Forelimb muscle (tissue), 1 donor: Measurements from ENCODE around the gene CACNA1C. TPM values are rescaled to one million over a fixed set of nuclear protein-coding genes. Genes with fewer than 3 reads are reported as not detected.

Experiments used
- DNase-seq: peaks from one replicate; pipeline ENCODE4 v3.0.0-alpha.2; 2013; ENCODE audit warnings: low read depth
- polyA plus RNA-seq: library from polyadenylated mRNA; unstranded; fragments of 120-200 nt; gene quantifications from one replicate; pipeline ENCODE4 v1.2.1, GENCODE V29; 2013; ENCODE audit not compliant: insufficient read length

CACNA1C gene
- polyA plus RNA-seq, 1 donor: 3.2 TPM

DNA sequence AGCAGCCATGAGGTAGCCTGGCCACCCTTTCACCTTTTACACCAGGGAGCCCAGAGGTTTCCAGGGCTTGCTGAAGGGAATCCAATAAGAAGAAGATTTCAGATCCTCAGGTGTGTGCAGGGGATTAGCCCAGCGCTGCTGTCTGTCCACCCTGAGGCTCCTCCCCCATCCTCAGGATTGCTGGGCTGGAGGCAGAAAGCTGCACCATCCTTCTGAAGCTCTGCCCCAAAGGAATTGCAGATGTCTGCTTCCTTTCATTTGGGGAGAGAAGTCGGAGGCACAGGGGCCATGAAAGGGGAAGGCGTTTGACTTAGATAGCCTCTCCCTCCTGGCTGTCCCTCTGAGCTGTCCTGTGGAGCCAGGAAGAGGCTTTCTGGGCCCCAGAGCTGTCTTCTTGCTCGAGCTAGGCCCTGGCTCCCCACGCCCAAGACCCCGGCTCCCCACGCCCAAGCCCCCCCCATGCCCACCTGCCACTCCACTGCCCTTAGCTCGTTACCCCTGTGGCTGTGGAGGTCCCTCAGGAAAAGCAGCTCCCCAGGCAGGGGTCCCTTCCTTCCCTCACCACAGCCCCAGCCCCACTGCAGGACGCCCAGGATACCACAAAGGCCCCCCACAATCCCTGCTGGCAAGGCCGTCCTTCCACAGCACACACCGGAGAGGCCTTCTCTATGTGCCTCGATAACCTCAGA is 359.0 kb downstream of the CACNA1C start:
- DNase-seq: no peak

DNA sequence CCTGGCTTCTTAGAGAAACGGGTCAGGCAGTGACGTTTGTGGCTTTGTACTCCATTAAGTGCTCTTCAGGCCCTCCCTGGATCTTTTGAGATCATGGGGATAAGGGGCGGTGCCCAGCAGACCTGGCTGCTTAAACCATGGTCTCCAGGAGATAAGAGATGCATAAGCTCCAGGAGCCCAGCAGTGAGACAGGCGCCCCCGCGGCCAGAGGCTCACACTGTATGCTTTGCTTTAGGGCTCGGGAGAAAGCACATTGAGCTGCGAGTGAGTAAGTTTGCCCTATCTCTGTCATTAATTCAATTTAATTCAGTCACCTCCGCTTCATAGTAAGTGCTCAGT is 359.5 kb downstream of the CACNA1C start:
- DNase-seq: no peak

DNA sequence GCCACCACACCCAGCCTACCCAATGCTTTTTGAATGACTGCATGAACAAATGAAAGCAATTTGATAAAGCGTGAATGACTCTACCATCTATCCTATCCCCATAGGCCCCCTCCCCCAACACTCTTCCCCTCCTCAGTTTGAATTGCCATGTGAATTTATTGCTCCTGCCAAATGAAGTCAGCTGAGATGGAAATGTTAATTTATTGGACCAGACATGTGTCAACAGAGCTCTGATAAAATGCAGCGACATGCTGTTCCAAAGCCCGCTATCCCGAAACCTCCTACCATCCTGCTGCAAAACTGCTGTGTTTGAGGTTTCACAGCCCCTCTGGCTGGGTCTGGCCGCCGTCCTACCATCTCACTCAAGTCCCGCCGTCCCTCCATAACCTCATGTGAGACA is 360.5 kb downstream of the CACNA1C start:
- no peak for DNase-seq

DNA sequence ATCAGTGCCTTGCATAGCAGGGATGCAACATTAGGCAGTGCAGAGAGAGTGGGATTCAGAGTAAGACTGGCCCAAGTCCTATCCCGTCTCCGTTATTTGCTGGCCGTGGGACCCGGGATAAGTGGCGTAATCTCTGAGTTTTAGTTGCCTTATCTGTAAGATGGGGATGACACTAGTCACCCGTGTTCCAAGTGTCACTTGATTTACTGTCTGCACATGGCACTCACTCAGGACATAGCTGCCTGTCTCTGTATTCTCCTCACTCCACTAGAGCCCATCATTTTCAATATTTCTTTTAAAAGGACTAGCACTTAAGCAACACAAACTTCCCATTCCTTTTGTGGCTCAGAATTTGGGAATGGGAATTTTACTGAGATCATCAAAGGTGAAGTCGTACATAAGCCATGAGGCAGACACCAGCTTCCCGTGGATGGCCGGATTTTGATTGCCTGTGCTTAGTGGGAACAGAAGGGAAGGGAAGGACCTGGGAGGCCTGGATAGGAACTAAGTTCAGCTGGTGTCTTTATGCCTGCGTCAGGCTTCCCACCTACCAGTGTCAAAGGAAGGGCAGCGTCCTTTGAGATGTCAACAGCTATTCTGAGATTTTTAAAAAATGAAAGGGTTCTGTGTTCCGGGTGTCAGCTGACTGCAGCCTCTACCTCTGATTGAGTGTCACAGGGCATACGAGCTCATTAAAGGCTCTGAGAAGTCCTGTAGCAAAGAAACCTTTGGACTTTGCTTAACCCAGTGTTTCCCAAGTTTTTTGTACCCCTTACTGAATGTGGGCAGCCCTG is 361.4 kb downstream of the CACNA1C start:
- no peak for DNase-seq

DNA sequence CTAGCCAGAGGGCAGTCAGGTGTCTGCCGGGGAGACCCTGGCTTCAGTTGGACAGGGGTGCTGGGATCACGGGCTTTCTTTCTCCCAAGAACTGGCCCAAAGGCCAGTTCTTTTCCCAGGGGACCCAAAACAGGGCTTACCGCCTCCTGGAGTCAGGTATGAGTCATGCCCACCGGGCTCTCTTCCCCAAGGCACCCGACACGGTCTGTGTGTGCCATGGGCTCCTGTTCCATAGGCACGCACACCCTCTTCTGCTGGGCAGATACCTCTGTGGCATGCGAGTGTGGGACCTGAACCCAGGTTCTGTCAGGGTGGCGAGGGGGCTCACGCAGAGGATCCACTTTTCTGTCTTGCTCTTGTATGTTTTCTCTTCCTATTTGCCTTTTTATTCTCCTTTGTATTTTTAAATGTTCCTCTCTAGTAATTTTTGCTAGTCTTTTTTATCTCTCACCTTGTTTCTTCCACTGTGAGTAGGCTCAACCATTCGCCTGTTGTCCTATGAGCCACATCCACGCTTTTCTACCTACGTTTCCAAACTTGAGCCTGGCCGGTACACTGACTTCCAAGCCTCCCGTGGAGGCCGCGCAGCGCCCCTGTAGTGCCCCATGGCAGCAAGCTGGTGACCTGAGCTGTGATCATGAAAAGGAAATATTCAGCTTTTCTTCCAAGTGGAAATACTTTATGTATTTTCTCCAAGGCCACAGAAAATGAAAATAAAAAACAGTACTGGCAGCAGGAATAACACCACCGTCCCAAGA is 362.2 kb downstream of the CACNA1C start:
- no peak for DNase-seq

DNA sequence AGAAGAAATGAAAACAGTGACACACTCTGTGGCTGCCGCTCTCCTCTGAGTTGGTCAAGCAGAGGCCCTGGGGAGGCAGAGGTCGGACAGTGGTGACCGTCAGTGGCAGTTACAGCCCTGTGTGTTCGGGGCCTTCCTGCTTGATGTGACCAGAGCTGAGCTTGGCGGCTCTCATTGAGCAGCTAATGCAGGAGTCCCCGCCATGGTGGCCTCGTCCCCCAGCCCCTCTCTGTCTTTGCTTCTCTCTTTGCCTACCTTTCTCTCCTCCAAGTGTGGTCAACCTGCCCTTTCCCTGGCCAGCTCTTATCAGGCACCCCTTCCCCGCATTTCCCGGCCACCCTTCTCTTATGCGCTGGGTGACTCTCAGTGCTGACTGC is 362.8 kb downstream of the CACNA1C start:
- DNase-seq: no peak

DNA sequence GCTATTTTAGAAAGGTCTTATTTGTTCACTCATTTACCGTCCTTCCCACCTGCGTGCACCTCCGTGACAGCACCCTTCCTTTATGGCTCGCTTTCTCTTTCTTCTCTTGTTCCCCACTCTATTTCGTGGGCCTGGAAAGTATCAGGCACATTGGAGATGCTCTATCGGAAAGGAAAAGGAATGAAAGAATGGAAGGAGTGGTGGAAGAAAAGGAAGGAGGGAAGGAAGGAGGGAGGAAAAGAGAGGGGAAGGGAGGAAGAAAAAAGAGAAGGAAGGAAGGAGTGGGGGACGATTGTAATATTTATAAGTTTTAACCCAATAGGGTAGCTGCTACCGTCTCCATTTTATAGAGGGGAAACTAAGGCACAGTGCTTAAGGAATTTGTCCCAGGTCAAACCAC is 363.4 kb downstream of the CACNA1C start:
- no peak for DNase-seq

DNA sequence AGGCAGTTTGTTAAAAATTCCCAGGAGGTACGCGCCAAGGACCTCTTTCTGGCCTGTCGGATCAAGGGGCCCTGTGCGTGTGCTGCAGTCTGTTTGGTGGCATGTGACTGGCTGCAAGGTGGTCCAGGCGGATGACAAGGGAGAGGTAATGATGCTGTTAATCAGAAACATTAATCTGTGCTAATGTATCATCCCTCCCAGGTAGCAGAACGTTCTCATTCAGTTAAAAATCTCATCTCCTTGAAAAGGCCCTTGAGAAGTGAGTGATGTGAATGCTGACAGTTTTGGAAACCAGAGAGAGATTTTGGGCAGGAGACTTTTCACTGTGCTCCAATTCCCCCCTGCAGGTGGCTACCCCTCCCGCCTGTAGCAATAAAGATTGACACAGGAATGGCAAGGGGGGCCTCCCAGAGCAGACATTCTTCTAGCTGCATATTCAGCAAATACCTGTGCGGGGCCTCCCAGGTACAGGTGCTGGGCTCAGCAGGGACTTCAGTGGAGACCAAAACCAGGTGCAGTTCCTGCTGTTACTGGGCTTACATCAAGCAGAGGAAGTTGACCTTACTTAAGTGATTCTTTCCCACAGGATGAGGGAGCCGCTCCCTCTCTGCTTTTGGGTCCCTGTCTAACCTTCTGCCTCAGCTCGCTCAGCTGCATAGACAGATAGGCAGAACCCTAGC is 364.8 kb downstream of the CACNA1C start:
- no peak for DNase-seq

DNA sequence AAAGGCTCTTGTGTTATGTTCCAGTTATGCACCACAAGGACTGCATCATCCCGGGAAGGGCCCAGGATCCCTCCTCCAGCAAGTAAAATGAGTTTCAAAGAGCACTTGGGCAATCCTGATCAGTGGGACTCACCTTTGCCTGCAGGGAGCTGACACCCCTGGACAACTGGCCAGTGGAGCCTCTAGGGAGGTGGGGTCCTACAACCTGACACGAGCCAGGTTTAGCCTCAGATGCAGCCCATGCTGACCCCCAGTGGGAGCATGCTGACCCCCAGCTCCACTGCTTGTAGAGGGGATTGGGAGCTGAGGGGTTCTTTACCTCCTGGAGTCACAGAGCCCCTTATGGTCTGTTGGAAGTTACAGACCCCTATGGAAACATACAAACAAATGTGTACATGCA is 365.8 kb downstream of the CACNA1C start:
- no peak for DNase-seq

DNA sequence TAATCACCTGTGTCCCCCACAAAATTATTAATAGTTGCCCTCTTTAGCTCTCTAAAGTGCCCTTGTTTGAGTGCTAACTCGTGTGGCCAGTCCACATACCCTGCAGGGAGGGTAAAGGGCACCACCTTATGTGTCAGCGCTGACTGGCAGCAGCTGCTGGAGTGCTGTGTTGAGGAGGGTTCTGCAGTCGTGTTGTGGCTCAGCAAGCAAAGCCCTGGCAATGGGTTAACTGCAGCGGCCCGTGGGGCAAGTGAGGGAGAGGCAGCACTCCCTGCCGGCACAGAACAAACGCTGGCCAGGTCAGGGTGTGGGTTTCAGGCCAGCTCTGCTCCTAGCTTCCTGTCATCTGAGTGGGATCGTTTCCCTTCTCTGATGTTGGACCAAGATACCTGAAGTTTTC is 369.8 kb downstream of the CACNA1C start:
- DNase-seq: no peak

DNA sequence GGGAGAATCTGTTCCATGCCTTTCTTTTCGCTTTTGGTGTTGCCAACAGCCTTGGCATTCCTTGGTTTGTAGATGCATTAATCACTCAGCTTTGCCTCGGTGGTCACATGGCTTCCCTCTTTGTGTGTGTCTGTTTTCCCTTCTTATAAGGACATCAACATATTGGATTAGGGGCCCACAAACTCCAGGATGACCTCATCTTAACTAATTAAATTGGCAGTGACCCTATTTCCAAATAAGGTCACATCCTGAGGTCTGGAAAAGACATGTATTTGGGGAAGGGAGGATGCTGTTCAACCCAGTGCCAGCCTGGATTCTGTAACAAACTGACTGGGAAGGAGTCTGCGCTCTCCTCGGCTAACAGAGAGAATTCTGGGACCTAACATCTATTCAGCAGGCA is 376.2 kb downstream of the CACNA1C start:
- no peak for DNase-seq

DNA sequence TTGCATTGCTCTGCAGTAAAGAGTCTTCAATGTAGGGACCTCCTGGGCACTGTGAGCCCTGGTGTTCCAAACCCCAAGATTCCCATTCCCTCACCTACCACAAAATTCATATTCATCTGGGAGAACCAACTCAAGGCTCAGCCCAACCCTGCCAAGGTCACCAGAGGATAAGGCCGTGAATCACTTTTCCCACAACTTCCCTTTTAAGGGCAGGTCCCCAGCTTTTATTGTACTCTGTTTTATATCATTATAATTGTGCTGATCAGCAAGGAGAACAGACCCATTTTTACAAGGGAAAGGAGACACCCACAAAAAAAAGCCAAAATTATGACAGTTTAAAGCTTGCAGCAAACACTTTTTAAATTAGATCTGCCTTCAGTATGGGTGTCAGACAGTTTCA is 379.0 kb downstream of the CACNA1C start:
- DNase-seq: no peak

DNA sequence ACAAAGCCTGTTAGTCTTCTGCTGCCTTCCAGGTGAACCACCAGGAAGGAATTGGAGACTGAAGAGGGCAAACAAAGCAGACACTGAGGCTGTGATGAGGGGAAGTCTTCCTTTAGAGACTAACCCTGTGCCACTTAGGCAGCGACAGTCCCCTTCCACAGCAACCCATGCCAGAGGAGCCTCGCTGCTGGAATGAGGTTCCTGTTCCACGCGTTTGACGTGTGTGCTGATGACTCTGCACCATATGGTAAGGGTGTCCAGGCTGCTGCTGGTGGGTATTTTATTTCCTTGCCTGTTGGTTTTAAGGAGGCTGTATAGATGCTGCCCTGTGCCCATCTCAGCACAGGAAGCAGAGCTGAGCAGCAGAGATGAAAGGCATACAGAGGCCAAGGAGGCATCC is 380.1 kb downstream of the CACNA1C start:
- DNase-seq: no peak

DNA sequence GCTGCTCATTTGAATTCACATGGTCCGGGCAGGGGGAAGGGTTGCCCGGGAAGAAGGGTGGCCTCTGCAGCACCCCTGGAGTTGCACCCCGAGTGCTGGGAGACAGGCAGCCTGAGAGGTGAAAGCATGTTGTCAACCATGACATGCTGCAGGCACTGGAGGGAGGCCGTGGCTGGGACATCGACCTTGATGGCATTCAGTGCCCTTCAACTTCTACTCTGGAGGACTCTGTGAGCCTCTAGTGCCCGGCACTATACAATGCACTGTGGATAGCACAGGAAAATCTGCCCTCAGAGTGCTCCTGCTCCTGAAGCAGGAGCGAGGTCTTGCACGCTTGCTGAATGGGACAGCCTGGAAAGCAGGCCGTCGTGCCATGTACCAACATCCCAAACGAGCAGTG is 382.7 kb downstream of the CACNA1C start:
- no peak for DNase-seq

DNA sequence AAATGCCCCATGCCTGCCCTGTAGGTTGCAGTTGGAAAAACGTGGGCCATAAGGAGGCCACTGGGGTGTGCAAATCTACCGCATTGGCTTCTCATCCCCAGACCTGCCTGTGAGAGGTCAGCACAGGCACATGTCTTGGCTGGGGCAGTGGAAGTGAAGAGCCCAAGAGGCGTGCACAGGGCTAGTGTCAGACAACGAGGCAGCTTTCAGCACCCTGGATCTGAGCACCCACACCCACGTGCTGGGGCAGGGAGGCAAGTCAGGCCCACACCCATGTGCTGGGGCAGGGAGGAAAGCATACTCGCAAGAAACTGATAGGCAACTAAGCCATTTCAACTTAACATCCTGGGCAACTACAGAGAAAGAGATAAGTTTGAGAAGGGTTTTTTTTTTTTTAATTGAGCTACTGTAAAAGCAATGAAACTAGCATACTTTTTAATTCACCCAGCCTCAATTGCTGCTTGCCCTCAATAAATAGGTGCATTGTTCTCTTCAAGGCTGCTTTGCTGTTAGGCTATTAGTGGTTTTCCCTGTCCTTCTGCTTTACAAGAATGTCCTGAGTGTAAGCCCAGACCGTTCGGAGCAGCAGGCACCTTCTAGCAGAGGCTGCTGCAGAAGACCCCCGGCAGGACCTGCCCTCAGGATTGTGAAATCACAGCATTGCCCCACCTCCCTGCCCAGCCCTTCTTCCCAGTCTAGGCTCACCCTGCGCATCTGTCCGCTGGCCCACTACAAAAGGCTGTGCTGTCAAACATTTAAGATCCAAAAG is 386.7 kb downstream of the CACNA1C start:
- DNase-seq: no peak

DNA sequence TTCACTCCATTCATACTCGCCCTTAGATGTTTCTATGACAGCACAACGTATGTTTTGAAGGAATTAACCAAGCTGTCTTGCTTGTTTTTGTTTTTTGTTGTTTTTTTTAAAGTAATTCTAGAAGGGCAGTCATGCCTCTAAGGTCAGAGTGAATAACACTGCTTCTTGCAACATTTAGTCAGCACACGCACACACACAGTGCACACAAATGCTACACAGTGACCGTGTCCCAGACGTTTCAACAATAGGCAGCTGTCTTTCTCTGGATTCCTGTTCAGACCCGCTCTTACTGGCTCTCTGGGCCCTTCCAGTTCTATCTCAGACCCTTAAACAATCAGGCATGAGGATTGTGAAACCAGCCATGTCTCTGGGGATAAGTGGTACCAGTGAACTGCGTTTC is 391.0 kb downstream of the CACNA1C start:
- no peak for DNase-seq

DNA sequence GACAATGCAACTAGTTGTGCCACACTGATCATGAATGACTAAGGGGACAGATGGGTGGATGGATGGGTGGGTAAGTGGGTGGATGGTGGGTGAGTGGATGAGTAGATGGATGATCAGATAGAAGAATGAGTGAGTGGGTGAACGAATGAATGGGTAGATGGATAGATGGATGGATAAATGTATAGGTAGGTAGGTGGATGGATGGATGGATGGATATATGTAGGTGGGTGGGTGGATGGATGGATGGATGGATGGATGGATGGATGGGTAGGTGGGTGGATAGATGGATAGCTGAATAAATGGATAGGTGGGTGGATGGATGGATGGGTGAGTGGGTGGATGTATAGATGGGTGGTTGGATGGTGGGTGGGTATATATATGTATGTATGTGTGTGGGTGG is 393.2 kb downstream of the CACNA1C start:
- no peak for DNase-seq

DNA sequence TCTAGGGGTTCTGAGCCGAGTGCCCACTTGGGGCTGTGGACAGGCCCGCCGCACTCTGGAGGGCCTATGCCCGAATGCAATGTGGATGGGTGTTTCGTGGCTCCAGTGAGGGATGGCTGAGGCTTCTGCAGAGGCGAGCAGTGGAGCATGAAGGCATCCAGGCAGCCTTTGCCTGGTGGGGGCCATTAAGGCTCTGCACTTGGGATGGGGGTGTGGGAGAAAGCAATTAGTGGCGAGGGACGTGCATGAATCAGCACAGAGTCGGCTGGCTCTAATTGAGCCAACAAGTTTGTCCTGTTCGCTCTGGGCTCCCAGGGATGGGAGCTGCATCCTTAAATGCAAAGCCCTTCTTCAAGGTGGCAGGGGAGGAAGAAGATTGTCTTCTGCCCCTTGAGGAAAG is 395.1 kb downstream of the CACNA1C start:
- DNase-seq: no peak

DNA sequence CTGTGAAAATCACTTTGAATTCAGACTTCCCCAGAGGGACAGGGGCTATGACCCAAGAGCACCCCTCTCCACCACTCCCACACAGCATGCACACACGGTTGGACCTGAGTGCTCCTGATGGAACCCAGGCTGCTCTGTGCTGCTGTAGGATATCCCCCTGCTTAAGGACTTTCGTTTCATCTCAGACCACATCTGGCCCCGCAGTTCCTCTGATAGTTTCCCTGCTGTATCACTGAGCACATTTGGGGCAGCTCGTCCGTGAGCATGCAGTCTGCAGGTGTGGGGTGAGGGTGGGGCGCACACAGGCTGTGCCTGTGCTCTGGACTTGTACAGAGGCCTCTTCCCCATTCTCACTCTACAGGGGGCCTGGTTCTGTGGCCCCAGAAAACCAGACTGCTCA is 396.8 kb downstream of the CACNA1C start:
- no peak for DNase-seq

DNA sequence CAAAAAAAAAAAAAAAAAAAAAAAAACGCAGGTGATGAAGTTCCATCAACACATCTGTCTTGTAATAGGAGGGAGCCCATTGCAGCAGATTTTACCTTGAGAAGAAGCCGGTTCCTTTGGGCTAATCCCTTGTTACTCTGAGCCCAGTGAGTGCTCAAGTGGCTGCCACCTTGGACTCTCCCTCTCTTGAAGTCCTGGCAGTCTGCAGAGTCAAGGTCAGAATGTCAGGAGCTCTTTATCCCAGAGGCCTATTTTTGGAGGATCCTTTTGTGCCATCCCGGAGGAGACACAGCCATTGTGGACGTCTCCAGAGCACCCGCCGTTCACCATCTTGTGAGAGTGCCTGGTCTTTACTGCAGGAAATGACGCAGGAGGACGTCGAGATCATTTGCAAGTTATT is 397.8 kb downstream of the CACNA1C start:
- DNase-seq: no peak

DNA sequence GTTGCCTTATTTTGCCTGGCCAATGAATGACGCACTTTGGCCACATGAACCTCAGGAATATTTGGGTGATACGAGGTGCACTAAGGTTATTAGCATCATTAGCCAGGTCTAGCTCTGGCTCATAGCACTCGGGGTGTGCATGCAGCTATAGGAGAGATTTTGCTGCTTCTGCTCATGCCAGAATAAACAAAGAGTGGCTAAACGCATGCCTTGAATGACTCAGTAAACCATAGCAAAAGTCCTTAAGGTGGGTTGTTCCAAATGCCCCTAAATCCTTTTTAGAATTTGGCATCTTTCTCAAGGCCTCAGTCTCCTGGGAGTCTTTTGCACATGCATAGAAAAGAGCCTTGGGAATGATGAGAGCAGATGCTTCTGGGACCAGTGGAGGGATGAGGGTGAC is 398.2 kb downstream of the CACNA1C start:
- no peak for DNase-seq

DNA sequence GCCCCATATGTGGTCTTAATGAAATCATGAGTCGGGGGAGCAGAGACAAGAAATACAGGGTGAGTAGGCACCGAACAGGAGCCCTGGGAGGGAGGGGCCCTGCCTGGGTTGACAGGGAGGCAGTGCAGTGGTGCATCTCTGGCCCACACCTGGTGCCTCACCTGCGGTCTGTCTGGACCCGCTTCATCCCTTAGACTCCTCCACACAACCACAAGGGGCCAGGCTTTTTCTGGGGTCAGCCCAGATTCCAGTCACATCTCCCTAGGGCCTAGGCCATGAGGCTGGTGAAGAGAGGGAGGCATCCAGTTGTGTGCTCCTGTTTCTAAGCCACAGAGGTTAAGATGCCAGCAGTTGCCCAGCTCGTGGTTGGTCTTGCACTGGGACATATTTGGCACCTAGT is 398.7 kb downstream of the CACNA1C start:
- no peak for DNase-seq
